Type B pancreatic cell (in vitro differentiated cells): ENCODE measurements around the gene ARHGAP15. TPM values are rescaled to one million over a fixed set of nuclear protein-coding genes. Genes with fewer than 3 reads are reported as not detected.

Source experiments
- DNase-seq: peaks from one replicate; pipeline ENCODE4 v3.0.0; 2021; ENCODE audit warnings: mixed read lengths; ENCODE audit not compliant: unreplicated experiment; ENCODE audit errors: extremely low spot score
- H3K27ac Mint-ChIP-seq: 2 replicates; pipeline ENCODE4 v1.8.0; 2021; ENCODE audit warnings: mild to moderate bottlenecking, mixed read lengths
- H3K27me3 Mint-ChIP-seq: 2 replicates; pipeline ENCODE4 v1.8.0; 2021; ENCODE audit warnings: mixed read lengths
- H3K36me3 Mint-ChIP-seq: 2 replicates; pipeline ENCODE4 v1.8.0; 2021; ENCODE audit warnings: mixed read lengths
- H3K4me1 Mint-ChIP-seq: one replicate; pipeline ENCODE4 v1.8.0; 2021; ENCODE audit warnings: mixed read lengths; ENCODE audit not compliant: unreplicated experiment
- H3K4me3 Mint-ChIP-seq: 2 replicates; pipeline ENCODE4 v1.8.0; 2021; ENCODE audit warnings: mild to moderate bottlenecking, mixed read lengths
- H3K9me3 Mint-ChIP-seq: 2 replicates; pipeline ENCODE4 v1.8.0; 2021; ENCODE audit warnings: mixed read lengths
- CTCF ChIP-seq: fragments of 200-600 bp; sonication (generic); conservative IDR thresholded peaks from 2 replicates; pipeline ENCODE4 v1.5.0; 2021; ENCODE audit warnings: antibody characterized with exemption, mild to moderate bottlenecking
- total RNA-seq: library from RNA; stranded (reverse); gene quantifications from 2 replicates; pipeline ENCODE4 v1.2.1, GENCODE V29; 2021; ENCODE audit warnings: low replicate concordance

ARHGAP15 gene
- total RNA-seq, 1 donor from 2014 or later, result not detected

GRCh38 chr2:143579456-143579855, 450.2 kb downstream of the ARHGAP15 start:
- no peaks in the 10 kb centered on the region for H3K9me3 Mint-ChIP-seq
- peaks cover 10% of the 10 kb centered on the region for H3K4me1 Mint-ChIP-seq
- DNase-seq, result no peak
- no peak overlapping the region for H3K27ac Mint-ChIP-seq
- no peak for TF ChIP-seq CTCF
- H3K36me3 Mint-ChIP-seq, result no peaks in the 10 kb centered on the region
- H3K4me3 Mint-ChIP-seq, result no peak overlapping the region
- H3K27me3 Mint-ChIP-seq, result peaks cover 21% of the 10 kb centered on the region

- no peak for DNase-seq
- H3K27me3 Mint-ChIP-seq, result peaks cover 18% of the 10 kb centered on the region
- no peak overlapping the region for H3K4me3 Mint-ChIP-seq
- H3K27ac Mint-ChIP-seq, result no peak overlapping the region
- peaks cover 10% of the 10 kb centered on the region for H3K4me1 Mint-ChIP-seq
- H3K36me3 Mint-ChIP-seq, result no peaks in the 10 kb centered on the region
- no peak for TF ChIP-seq CTCF
- H3K9me3 Mint-ChIP-seq, result no peaks in the 10 kb centered on the region
These were observed 451.9 kb downstream of the ARHGAP15 start for GRCh38 chr2:143581134-143581533.

GRCh38 chr2:143582046-143582747, 453.0 kb downstream of the ARHGAP15 start:
- peaks cover 6% of the 10 kb centered on the region for H3K9me3 Mint-ChIP-seq
- H3K27ac Mint-ChIP-seq, result no peak overlapping the region
- DNase-seq, result no peak
- peaks cover 18% of the 10 kb centered on the region for H3K27me3 Mint-ChIP-seq
- H3K4me1 Mint-ChIP-seq, result peaks cover 10% of the 10 kb centered on the region
- H3K4me3 Mint-ChIP-seq, result no peak overlapping the region
- H3K36me3 Mint-ChIP-seq, result peaks cover 5% of the 10 kb centered on the region
- TF ChIP-seq CTCF, result peak; percentile 25

- Mint-ChIP-seq H3K36me3 (peaks cover 10% of the 10 kb centered on the region), H3K4me3 (no peak overlapping the region), H3K4me1 (peaks cover 10% of the 10 kb centered on the region), H3K27me3 (peaks cover 23% of the 10 kb centered on the region), H3K9me3 (peaks cover 13% of the 10 kb centered on the region), H3K27ac (no peak overlapping the region)
- no peak for TF ChIP-seq CTCF
- DNase-seq, result no peak
These were observed 455.7 kb downstream of the ARHGAP15 start for GRCh38 chr2:143584936-143585335.

GRCh38 chr2:143586119-143586518, 456.9 kb downstream of the ARHGAP15 start:
- H3K36me3 Mint-ChIP-seq, result peaks cover 10% of the 10 kb centered on the region
- no peak for DNase-seq
- no peak overlapping the region for H3K27ac Mint-ChIP-seq
- no peak for TF ChIP-seq CTCF
- no peak overlapping the region for H3K4me3 Mint-ChIP-seq
- peaks cover 10% of the 10 kb centered on the region for H3K4me1 Mint-ChIP-seq
- H3K27me3 Mint-ChIP-seq, result peaks cover 18% of the 10 kb centered on the region
- H3K9me3 Mint-ChIP-seq, result peaks cover 13% of the 10 kb centered on the region
